CD4-positive, CD25-positive, alpha-beta regulatory T cell (primary cell): ENCODE data around the gene RARG. TPM values are rescaled to one million over a fixed set of nuclear protein-coding genes. Genes with fewer than 3 reads are reported as not detected.

ENCODE experiments used
- ATAC-seq, 2 donors: fragments of 150-1000 bp; cut with Tn5 transposase; one replicate each; pipeline ENCODE4 v1.10.0; 2021; ENCODE audit warnings: low read depth in 2 of 2, moderate number of reproducible peaks in 2 of 2, moderate library complexity in 1 of 2
- DNase-seq, 3 donors: peaks; one replicate each; pipeline versions ENCODE4 v3.0.0 to v3.0.0-alpha.2; 2012 to 2022; ENCODE audit warnings: mixed read lengths in 1 of 3
- H3K27ac ChIP-seq: one replicate; pipeline ENCODE4 v1.7.0; 2013; ENCODE audit warnings: mild to moderate bottlenecking, low read length; ENCODE audit not compliant: insufficient read depth, poor library complexity, severe bottlenecking
- H3K27me3 ChIP-seq: one replicate; pipeline ENCODE4 v1.7.0; 2013; ENCODE audit warnings: low read length; ENCODE audit not compliant: control insufficient read depth, insufficient read depth
- H3K36me3 ChIP-seq: one replicate; pipeline ENCODE4 v1.7.0; 2013; ENCODE audit warnings: mild to moderate bottlenecking, low read length, moderate library complexity; ENCODE audit not compliant: control insufficient read depth, insufficient read depth
- H3K4me1 ChIP-seq: 2 replicates; pipeline ENCODE4 v1.7.0; 2013; ENCODE audit warnings: mild to moderate bottlenecking, low read length; ENCODE audit not compliant: insufficient read depth, control insufficient read depth, poor library complexity, severe bottlenecking
- H3K4me3 ChIP-seq: one replicate; pipeline ENCODE4 v1.7.0; 2013; ENCODE audit warnings: low read depth, mild to moderate bottlenecking, low read length, moderate library complexity
- H3K9me3 ChIP-seq, 2 experiments: 1 replicate in 1 of 2; 2 replicates in 1 of 2; pipeline ENCODE4 v1.7.0; 2013; ENCODE audit warnings: low read length in 2 of 2, mild to moderate bottlenecking in 1 of 2, moderate library complexity in 1 of 2; ENCODE audit not compliant: control insufficient read depth in 2 of 2
- H3K27ac Mint-ChIP-seq, 3 donors: one replicate each; pipeline ENCODE4 v1.8.0; 2020 to 2022; ENCODE audit warnings: mild to moderate bottlenecking in 3 of 3, mixed read lengths in 3 of 3, moderate library complexity in 2 of 3
- H3K27me3 Mint-ChIP-seq: one replicate; pipeline ENCODE4 v1.8.0; 2022; ENCODE audit warnings: mild to moderate bottlenecking, mixed read lengths
- H3K36me3 Mint-ChIP-seq: one replicate; pipeline ENCODE4 v1.8.0; 2020; ENCODE audit warnings: mixed read lengths
- H3K4me1 Mint-ChIP-seq, 4 donors: one replicate each; pipeline ENCODE4 v1.8.0; 2020 to 2022; ENCODE audit warnings: mixed read lengths in 4 of 4, mild to moderate bottlenecking in 1 of 4
- H3K4me3 Mint-ChIP-seq, 4 donors: one replicate each; pipeline ENCODE4 v1.8.0; 2020 to 2022; ENCODE audit warnings: mild to moderate bottlenecking in 4 of 4, mixed read lengths in 4 of 4, moderate library complexity in 3 of 4
- H3K9me3 Mint-ChIP-seq, 7 donors: one replicate each; pipeline ENCODE4 v1.8.0; 2020 to 2022; ENCODE audit warnings: mixed read lengths in 7 of 7, mild to moderate bottlenecking in 3 of 7, moderate library complexity in 2 of 7
- polyA plus RNA-seq, 4 donors: library from polyadenylated mRNA; unstranded; fragments of 300-500 nt; fragmentation: Illumina TruSeq; gene quantifications; one replicate each; pipeline ENCODE4 v1.2.3, GENCODE V29; 2021
- total RNA-seq: library from RNA; stranded (reverse); gene quantifications from one replicate; pipeline ENCODE4 v1.2.3, GENCODE V29; 2022

Gene RARG
- total and polyA plus RNA-seq, 5 donors from 2014 or later = 1.5 to 16.8 (median 3.2) TPM

- no peak for ATAC-seq
- Histone ChIP-seq H3K36me3 (no peaks in the 10 kb centered on the region), H3K4me3 (no peak overlapping the region), H3K9me3 (no peaks in the 10 kb centered on the region), H3K27ac (no peak overlapping the region), H3K27me3 (no peaks in the 10 kb centered on the region), H3K4me1 (peaks cover 7% of the 10 kb centered on the region)
- Mint-ChIP-seq H3K27me3 (peaks cover 5% of the 10 kb centered on the region), H3K36me3 (peaks cover 6% of the 10 kb centered on the region), H3K4me3 (no peak overlapping the region), H3K9me3 (no peaks in the 10 kb centered on the region), H3K27ac (no peak overlapping the region), H3K4me1 (peaks cover 0 to 7% (median 3%) of the 10 kb centered on the region in 4 donors)
- no peak for DNase-seq
Observed at GRCh38 chr12:53161119-53161911, 70.7 kb downstream of the RARG start.

DNA sequence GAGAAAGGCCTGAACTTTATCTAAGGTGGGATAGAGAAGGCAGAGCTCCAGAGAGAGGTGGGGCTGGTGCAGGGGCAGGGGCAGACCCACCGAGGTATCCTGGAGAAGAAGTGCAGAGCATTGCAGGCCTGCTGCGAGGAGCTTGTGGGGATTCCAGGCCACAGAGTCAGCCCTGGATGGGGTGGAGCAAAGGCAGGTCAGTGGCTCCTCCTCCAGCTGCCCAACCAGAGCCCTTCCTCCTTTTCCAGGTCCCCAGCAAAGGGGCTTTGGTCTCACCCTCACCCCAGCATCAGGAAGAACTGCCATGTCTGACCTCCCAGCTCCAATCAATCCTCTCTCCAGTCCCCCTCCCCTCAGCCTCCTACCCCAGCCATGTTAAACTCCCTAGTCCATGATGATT is 71.3 kb downstream of the RARG start:
- H3K4me3 Mint-ChIP-seq = no peak overlapping the region
- H3K36me3 Mint-ChIP-seq = peaks cover 4% of the 10 kb centered on the region
- ATAC-seq (no peak), DNase-seq (no peak)
- H3K9me3 Mint-ChIP-seq = no peaks in the 10 kb centered on the region
- H3K27ac ChIP-seq = no peak overlapping the region
- H3K9me3 ChIP-seq = no peaks in the 10 kb centered on the region
- no peak overlapping the region for H3K27ac Mint-ChIP-seq
- H3K4me3 ChIP-seq = no peak overlapping the region
- H3K27me3 Mint-ChIP-seq = peaks cover 5% of the 10 kb centered on the region
- peaks cover 0 to 7% (median 3%) of the 10 kb centered on the region in 4 donors for H3K4me1 Mint-ChIP-seq
- no peaks in the 10 kb centered on the region for H3K27me3 ChIP-seq
- H3K4me1 ChIP-seq = peaks cover 7% of the 10 kb centered on the region
- no peaks in the 10 kb centered on the region for H3K36me3 ChIP-seq

Other genes starting within 250 kb of the RARG start
- 506 TPM for gene EIF4B, start 225.8 kb downstream of the RARG start, total RNA-seq
- 100 to 1,000 TPM in 2 of 4 donors, 10 to 100 TPM in 2; 71.3 to 116 (median 103) TPM for gene EIF4B, start 225.8 kb downstream of the RARG start, polyA plus RNA-seq
- 1.4 TPM for gene TNS2, start 182.1 kb downstream of the RARG start, total RNA-seq
- under 1 TPM in 1 of 4 donors, not detected in 3; 0.09 TPM for gene TNS2, start 182.1 kb downstream of the RARG start, polyA plus RNA-seq
- gene SPRYD3, start 152.8 kb downstream of the RARG start, total RNA-seq = 25.9 TPM
- 10 to 100 TPM; 34.1 to 59.2 (median 45.9) TPM for gene SPRYD3, start 152.8 kb downstream of the RARG start, polyA plus RNA-seq
- gene IGFBP6, start 134.5 kb downstream of the RARG start, total RNA-seq = not detected
- gene IGFBP6, start 134.5 kb downstream of the RARG start, polyA plus RNA-seq = under 1 TPM in 1 of 4 donors, not detected in 3; 0.84 TPM
- 0.37 TPM for gene SOAT2, start 128.7 kb downstream of the RARG start, total RNA-seq
- gene SOAT2, start 128.7 kb downstream of the RARG start, polyA plus RNA-seq = not detected
- gene ZNF740, start 51.5 kb downstream of the RARG start, total RNA-seq = 32.6 TPM
- 1 to 10 TPM; 2.3 to 3.1 (median 2.7) TPM for gene ZNF740, start 51.5 kb downstream of the RARG start, polyA plus RNA-seq
- 68.0 TPM for gene CSAD, start 51.3 kb downstream of the RARG start, total RNA-seq
- 1 to 10 TPM; 1.2 to 2.3 (median 1.6) TPM for gene CSAD, start 51.3 kb downstream of the RARG start, polyA plus RNA-seq
- gene ITGB7, start 25.0 kb downstream of the RARG start, total RNA-seq = 297 TPM
- gene ITGB7, start 25.0 kb downstream of the RARG start, polyA plus RNA-seq = 100 to 1,000 TPM; 279 to 382 (median 330) TPM
- gene ESPL1, start 36.1 kb upstream of the RARG start, total RNA-seq = 2.7 TPM
- gene ESPL1, start 36.1 kb upstream of the RARG start, polyA plus RNA-seq = under 1 TPM in 3 of 4 donors, not detected in 1; 0.05 to 0.24 (median 0.11) TPM
- 506 TPM for gene PFDN5, start 63.3 kb upstream of the RARG start, total RNA-seq
- gene PFDN5, start 63.3 kb upstream of the RARG start, polyA plus RNA-seq = 1,000 to 10,000 TPM; 1,352 to 1,800 (median 1,601) TPM
- gene MYG1, start 67.5 kb upstream of the RARG start, total RNA-seq = 33.9 TPM
- gene MYG1, start 67.5 kb upstream of the RARG start, polyA plus RNA-seq = 10 to 100 TPM; 85.0 to 98.1 (median 94.4) TPM
- 36.8 TPM for gene AAAS, start 89.4 kb upstream of the RARG start, total RNA-seq
- 10 to 100 TPM; 34.0 to 45.9 (median 37.8) TPM for gene AAAS, start 89.4 kb upstream of the RARG start, polyA plus RNA-seq
- gene SP7, start 104.1 kb upstream of the RARG start, total RNA-seq = not detected
- under 1 TPM in 1 of 4 donors, not detected in 3; 0.07 TPM for gene SP7, start 104.1 kb upstream of the RARG start, polyA plus RNA-seq
- 79.0 TPM for gene SP1, start 148.0 kb upstream of the RARG start, total RNA-seq
- 1 to 10 TPM; 8.1 to 9.3 (median 8.2) TPM for gene SP1, start 148.0 kb upstream of the RARG start, polyA plus RNA-seq
- not detected for gene AMHR2, start 191.6 kb upstream of the RARG start, total RNA-seq
- not detected for gene AMHR2, start 191.6 kb upstream of the RARG start, polyA plus RNA-seq
- 187 TPM for gene PRR13, start 209.5 kb upstream of the RARG start, total RNA-seq
- gene PRR13, start 209.5 kb upstream of the RARG start, polyA plus RNA-seq = 100 to 1,000 TPM; 525 to 639 (median 574) TPM
- gene PCBP2, start 219.9 kb upstream of the RARG start, total RNA-seq = 931 TPM
- gene PCBP2, start 219.9 kb upstream of the RARG start, polyA plus RNA-seq = 100 to 1,000 TPM; 113 to 150 (median 134) TPM